ENCODE results near the gene IRS2.

IRS2 gene

DNA sequence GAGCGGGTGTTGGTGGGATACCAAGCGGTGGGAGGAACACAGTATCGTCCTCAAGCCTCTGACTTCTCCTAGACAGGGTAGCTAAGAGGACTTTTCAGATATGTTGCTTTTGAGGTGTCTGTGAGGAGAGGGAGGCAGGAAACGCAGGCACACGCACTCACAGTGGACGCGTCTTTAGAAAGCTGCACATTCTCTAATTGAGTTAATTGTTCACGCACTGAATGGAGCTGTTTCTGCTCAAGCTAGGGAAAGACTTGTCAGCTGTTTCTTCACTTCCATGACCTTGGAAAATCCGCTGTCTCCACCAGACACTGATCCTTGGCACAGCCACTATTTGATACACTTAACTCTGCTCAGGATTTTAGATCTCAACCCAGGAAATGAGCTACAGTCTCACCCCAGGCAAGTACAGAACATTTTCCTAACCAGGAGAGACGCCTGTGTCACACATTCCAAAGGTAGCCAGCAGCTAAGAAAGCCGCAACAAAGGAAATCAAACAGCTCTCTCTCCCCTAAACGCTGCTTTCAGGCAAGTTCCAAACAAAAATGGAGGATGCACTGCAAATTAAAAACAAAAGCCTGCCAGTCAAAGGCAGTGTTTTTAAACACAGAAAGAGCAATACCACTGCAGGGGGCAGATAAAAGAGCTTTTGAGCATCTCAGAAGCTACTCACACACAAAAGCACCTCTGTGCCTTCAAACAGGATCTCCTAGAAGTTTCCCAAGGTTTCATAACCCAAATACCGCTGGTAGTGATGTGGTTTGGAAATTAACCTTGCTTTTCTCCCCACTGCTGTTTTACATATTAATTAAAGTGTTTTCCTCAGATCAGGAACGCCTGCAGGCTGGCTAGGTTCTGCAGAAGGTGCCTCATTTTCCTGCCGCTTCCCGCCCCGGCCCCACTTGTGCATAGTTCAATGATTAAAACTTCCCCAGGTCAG lies 57.3 kb downstream of the IRS2 start:
- DNase-seq = peak; percentile 41

GRCh38 chr13:109728061-109728460 lies 58.3 kb downstream of the IRS2 start:
- no peak for DNase-seq

GRCh38 chr13:109727251-109727650 lies 59.1 kb downstream of the IRS2 start:
- DNase-seq = no peak

- no peak for DNase-seq
These were observed 60.3 kb downstream of the IRS2 start for GRCh38 chr13:109725995-109726637.

- DNase-seq = no peak
These were observed 61.1 kb downstream of the IRS2 start for GRCh38 chr13:109725297-109725696.

DNA sequence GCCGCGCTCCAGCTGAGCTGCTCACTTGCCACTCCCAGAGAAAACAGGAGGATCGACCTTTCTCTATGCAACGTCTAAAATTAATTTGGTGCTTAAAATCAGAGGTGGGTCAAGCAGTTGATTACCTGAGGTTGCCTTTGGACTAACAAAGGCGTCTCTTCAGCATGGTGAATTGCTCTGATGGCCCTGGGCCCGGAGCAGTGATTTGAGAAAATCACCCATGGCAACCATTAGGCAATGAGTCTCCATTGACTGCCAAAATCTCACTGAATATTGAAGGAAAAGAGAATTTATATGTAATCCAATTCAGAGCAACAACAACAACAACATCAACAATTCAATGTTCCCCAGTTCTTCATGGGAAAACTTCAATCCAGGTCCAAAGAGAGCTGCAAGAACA lies 61.8 kb downstream of the IRS2 start:
- no peak for DNase-seq

- no peak for DNase-seq
These were observed 63.3 kb downstream of the IRS2 start for GRCh38 chr13:109723046-109723445.

DNA sequence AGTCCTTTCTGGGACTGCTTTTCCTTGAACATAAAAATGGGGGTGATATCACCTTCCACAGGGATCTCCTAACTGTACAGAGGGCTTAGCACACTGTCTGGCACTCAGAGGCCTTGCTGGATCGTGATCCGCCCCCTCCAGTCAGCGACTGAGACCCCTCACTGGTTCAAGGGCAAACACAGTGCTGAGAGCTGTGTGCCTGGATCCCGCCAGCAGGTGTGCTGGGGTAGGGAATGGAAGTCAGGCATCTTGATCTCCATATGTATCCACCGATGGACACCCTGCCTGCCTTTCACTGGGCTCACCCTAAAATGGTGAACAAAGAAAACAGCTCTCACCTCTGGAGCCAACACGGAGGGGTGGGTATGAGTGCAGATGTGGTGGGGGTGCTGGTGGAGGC lies 64.3 kb downstream of the IRS2 start:
- no peak for DNase-seq

GRCh38 chr13:109720758-109721184 lies 65.6 kb downstream of the IRS2 start:
- DNase-seq = no peak

GRCh38 chr13:109719962-109720646 lies 66.3 kb downstream of the IRS2 start:
- no peak for DNase-seq

DNA sequence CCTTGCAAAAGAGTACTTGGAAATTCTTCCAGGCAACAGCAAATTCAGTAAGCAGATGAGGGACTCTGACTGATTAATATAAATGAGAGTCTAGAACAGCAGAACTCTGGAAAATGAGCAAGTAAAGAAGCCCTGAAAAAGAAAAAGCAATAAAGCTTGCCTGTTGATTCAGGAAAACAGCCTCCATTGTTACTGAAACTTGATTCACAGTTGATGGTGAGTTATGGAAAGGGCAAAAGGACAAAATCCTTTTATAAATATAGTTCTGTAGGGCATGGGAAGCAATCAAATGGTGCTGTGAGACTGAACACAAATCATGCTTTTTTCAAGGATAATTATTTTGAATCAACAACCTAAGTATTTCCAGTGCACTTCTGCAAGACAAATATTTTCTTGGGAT lies 67.7 kb downstream of the IRS2 start:
- DNase-seq = no peak

- no peak for DNase-seq
These were observed 68.7 kb downstream of the IRS2 start for GRCh38 chr13:109717686-109718085.

DNA sequence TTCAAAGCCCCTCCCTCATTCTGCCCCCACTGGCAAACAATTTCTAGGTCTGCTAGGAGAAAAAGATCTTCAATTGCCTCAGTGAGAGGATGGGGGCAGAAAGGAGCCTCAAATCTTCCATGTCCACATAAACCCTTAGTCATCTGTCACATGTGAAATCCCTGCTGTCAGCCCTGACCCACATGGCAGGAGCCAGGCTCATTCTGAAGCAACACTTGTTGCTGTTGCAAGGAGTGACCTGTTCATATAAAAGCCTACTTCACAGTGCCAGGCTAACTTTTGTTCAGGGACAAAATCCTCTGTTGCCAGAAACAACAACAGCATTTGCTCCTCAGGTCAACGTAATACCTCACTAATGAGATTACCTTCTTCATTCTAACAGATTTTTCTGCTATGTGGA lies 70.5 kb downstream of the IRS2 start:
- DNase-seq = peak; percentile 10

DNA sequence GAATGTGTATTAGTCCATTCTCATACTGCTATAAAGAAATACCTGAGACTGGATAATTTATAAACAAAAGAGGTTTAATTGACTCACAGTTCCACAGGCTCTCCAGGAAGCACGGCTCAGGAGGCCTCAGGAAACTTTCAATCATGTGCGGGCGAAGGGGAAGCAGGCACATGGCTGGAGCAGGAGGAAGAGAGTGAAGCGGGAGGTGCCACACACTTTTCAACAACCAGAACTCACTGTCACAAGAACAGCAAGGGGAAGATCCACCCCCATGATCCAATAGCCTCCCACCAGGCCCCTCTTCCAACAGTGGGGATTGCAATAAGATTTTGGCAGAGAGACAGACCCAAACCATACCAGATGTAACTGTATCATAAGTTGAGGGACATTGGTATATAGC lies 72.7 kb downstream of the IRS2 start:
- DNase-seq = no peak

DNA sequence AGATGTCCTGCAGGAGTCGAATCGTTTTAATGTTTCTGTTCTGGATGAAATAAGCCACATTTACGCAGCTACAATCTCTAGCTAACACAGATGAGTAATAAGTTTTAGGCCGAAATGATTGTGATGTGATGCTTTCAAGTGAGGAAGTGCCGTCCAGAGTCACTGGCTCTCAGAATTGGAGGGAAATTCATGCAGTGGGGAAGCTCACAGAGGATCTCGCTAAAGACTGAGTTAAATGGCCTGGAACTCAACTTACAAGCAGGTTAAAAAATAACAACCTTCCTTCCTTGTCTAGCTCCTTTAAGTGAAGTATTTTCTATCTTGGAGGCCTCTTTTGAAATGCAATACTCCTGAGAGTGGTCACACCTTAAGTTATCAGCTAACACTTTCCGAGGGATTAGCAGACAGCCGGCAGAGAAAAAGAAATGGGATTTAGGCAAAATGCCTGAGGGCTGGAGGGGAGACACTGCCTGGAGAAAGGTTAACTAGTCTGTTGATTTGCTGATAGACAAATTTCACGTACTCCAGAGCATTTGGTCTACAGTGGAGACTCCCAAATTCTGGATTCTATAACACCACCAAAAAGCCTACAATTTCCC lies 74.2 kb downstream of the IRS2 start:
- DNase-seq = no peak

- no peak for DNase-seq
These were observed 78.4 kb downstream of the IRS2 start for GRCh38 chr13:109707742-109708617.

DNA sequence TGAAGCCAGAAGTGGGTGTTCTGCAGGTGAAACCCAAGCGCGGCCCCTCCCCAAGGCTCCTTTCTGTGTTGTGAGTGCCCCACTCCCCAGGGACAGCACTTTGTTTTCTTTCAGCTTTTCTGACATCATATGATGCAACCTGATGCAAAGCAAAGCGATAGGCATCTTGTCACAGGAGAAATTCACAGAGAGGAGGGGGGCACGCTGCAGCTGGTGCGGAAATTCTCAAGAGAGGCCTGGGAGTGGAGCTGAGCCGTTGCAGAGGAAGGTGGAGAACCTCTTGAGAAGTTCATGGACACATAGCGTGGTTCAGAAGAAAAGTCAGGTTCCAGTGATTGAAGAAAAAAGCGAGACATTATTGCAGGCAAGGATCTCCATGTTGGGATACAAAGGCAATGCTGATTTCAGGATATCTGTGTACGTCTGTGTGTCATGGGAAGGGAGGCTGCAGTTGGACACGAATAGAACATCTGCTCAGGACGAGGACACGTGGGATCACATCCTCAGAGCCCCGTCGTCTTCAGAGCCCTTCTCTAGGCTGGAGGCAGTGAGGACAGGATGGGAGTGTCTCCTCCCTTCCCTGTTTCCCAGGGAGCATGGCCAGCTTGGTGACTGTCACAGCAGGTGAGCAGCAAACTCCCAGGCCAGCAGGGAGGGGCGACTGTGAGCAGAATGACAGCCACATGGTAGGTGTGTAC lies 79.2 kb downstream of the IRS2 start:
- DNase-seq = peak; percentile 8

GRCh38 chr13:109706015-109706715 lies 80.2 kb downstream of the IRS2 start:
- DNase-seq = no peak

DNA sequence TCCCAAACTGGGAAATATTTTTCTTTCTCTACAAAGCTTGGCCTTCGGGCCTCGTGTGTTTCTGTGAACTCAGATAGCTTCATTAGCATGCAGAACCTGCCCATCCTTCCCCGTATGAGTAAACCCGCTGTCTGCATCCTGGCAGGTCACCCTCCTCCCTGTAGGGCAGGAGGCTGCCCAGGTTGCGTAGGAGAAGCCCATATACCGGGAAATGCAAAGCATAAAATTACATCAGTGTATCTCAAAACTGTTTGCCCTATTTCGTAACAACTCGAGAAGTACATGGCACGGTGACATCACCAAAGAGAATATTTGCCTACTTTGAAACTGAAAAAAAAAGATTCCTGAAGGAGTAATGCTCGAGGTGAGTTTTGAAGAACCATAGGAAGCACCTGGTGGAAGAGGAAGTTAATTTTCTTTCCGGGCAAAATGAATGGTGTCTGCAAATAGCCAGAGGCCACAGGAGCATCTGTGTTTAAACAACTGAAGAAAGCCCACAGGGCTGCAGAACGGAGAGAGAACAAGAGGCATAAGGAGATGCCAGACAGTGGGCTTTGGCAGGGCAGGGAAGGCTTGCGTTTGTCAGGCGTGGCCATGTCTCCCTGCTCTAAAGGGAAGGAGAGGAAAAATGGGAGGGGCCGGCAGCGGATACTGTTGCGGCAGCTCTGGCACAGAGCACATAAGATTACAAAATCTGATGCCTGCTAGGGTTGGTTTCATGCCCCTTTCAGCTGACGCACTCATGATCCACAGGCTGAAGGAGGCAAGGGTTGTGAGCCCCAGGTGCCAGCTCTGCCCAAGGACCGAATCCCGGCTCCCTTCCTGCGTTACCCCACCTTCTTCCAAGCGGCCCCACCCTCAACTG lies 81.4 kb downstream of the IRS2 start:
- DNase-seq = no peak

- DNase-seq = no peak
These were observed 83.1 kb downstream of the IRS2 start for GRCh38 chr13:109703250-109703649.

All from fibroblast of skin of right biceps (primary cell).